Right lobe of liver (tissue), 4 donors: ENCODE results near the gene SDK1.

ENCODE experiments used
- CTCF ChIP-seq, 4 donors: fragments of 200-600 bp in 3 of 4; fragments of 450-650 bp in 1 of 4; IDR thresholded peaks; one replicate each; pipeline versions ENCODE4 v1.5.1 to v1.8.0; 2016 to 2022; ENCODE audit warnings: antibody characterized with exemption in 4 of 4, mild to moderate bottlenecking in 2 of 4
- POLR2A ChIP-seq: fragments of 450-650 bp; IDR thresholded peaks from one replicate; pipeline ENCODE4 v1.6.1; 2017; ENCODE audit warnings: antibody characterized with exemption, mild to moderate bottlenecking
- donor health status: DM: no; HTN: no; CAD: no.
- donor health status: DM: no; HTN: no; CAD: no.
- donor health status: DM: no; HTN: yes; CAD: no.

GRCh38 chr7:4049202-4049601 lies 748.1 kb downstream of the SDK1 start:
- TF ChIP-seq CTCF (IDR thresholded peaks at IDR 0.05) (no peak), POLR2A (no peak)
